Measurements from ENCODE around the gene TBC1D10A. TPM values are rescaled to one million over a fixed set of nuclear protein-coding genes. Genes with fewer than 3 reads are reported as not detected.

Gene TBC1D10A
- total RNA-seq, 1 experiment from 2014 or later = 8.4 TPM

DNA sequence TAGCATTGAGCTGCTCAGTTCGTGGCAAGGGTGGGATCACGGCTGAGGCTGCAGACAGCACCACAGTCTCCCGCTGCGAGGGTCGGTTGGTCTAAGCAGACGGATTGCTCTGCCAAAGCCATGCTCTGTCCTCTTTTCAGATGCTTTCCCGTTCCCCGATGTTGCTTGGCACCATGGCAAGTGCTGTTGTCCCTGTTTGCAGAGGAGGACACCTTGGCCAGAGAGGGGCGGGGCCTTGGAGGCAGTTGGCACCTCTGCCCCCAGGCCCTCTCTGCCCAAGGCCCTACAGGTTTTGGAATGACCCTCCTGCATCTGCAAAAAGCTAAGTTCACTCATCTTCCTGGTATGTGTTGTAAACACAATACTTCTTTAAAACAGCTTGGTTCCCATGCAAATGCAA, 41.7 kb upstream of the TBC1D10A start:
- TF ChIP-seq, protein P1, sequence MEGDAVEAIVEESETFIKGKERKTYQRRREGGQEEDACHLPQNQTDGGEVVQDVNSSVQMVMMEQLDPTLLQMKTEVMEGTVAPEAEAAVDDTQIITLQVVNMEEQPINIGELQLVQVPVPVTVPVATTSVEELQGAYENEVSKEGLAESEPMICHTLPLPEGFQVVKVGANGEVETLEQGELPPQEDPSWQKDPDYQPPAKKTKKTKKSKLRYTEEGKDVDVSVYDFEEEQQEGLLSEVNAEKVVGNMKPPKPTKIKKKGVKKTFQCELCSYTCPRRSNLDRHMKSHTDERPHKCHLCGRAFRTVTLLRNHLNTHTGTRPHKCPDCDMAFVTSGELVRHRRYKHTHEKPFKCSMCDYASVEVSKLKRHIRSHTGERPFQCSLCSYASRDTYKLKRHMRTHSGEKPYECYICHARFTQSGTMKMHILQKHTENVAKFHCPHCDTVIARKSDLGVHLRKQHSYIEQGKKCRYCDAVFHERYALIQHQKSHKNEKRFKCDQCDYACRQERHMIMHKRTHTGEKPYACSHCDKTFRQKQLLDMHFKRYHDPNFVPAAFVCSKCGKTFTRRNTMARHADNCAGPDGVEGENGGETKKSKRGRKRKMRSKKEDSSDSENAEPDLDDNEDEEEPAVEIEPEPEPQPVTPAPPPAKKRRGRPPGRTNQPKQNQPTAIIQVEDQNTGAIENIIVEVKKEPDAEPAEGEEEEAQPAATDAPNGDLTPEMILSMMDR (conservative IDR thresholded peaks at IDR 0.05) = no peak
- Histone ChIP-seq H2AK5ac (ENCODE audit: insufficient read length, low read length) (no peak overlapping the region), H3K4me2 (ENCODE audit: insufficient read depth, insufficient read length, low read length) (no peak overlapping the region), H3K56ac (ENCODE audit: insufficient read length, low read depth, low read length) (no peak overlapping the region), H3K27ac (ENCODE audit: insufficient read length, low read depth, low read length) (no peak overlapping the region), H2BK120ac (ENCODE audit: low read depth, low read length, poor library complexity, severe bottlenecking) (no peak overlapping the region), H3K18ac (ENCODE audit: insufficient read length, low read depth, low read length) (no peak overlapping the region), H4K8ac (replicated peaks; ENCODE audit: insufficient read length, low read depth, low read length) (no peak overlapping the region), H2BK20ac (ENCODE audit: low read depth, low read length, poor library complexity, severe bottlenecking) (no peak overlapping the region), H2AFZ (ENCODE audit: low read length) (no peak overlapping the region), H3K9ac (ENCODE audit: extremely low read depth, insufficient read length, low read length) (no peak overlapping the region), H2BK12ac (ENCODE audit: insufficient read length, low read depth, low read length) (no peak overlapping the region), H3K27me3 (ENCODE audit: insufficient read depth, low read length) (no peaks in the 10 kb centered on the region), H3K79me1 (ENCODE audit: insufficient read depth, low read depth, low read length, poor library complexity, severe bottlenecking) (no peaks in the 10 kb centered on the region), H3K23ac (ENCODE audit: insufficient read length, low read depth, low read length) (no peak overlapping the region), H3K79me2 (ENCODE audit: insufficient read depth, low read length) (no peaks in the 10 kb centered on the region), H2BK5ac (ENCODE audit: insufficient read length, low read length) (no peak overlapping the region), H4K20me1 (ENCODE audit: control insufficient read depth, insufficient read depth, insufficient read length) (no peaks in the 10 kb centered on the region), H3T11ph (ENCODE audit: low read length) (no peak overlapping the region), H3K4me1 (ENCODE audit: insufficient read depth, low read length) (no peaks in the 10 kb centered on the region), H2BK15ac (ENCODE audit: low read depth, low read length) (no peak overlapping the region), H3K9me3 (ENCODE audit: control insufficient read depth, low read depth, low read length) (no peaks in the 10 kb centered on the region), H4K5ac (ENCODE audit: insufficient read length, low read depth, low read length) (no peak overlapping the region), H3K23me2 (ENCODE audit: insufficient read length, low read depth, low read length, poor library complexity, severe bottlenecking) (no peaks in the 10 kb centered on the region), H4K91ac (ENCODE audit: insufficient read length, low read depth, low read length) (no peak overlapping the region), H3K4ac (ENCODE audit: low read depth, low read length) (no peak overlapping the region), H3K14ac (ENCODE audit: insufficient read depth, low read length) (no peak overlapping the region)
- no CpG with 5 or more reads among the region's 9 CpGs for WGBS (ENCODE audit: extremely low coverage, insufficient read length, low lambda C conversion rate)
- no peaks in the 10 kb centered on the region for H3K9me3 Mint-ChIP-seq
- H3K36me3 Mint-ChIP-seq (ENCODE audit: insufficient read depth in 1 of 3, low read depth in 3 of 3) = peaks cover 3 to 11% (median 7%) of the 10 kb centered on the region in 3 experiments; a peak in 4 of 7 replicates
- H3K27me3 Mint-ChIP-seq (ENCODE audit: low read depth) = no peaks in the 10 kb centered on the region; the same call in 1 of the 2 replicates
- H3K4me1 Mint-ChIP-seq = peaks cover 3% of the 10 kb centered on the region in 2 experiments
- no peak for DNase-seq
- H3K27ac Mint-ChIP-seq = peak overlapping the region in 2 of 3 experiments; percentile 7 to 24; a peak in 2 of 7 replicates
- H3K4me3 Mint-ChIP-seq = no peak overlapping the region

Measured in H9 (cell line).